ENCODE measurements around the gene C8A. TPM values are rescaled to one million over a fixed set of nuclear protein-coding genes. Genes with fewer than 3 reads are reported as not detected.

Gene C8A
- total RNA-seq, 1 experiment from 2014 or later = 0.13 TPM

- TF ChIP-seq E2F5 (CRISPR knock-in tag; IDR thresholded peaks at IDR 0.05) (no peak), ETV6 (CRISPR knock-in tag; IDR thresholded peaks at IDR 0.05) (no peak), ZNF219 (CRISPR knock-in tag; IDR thresholded peaks at IDR 0.05; ENCODE audit: borderline replicate concordance) (no peak), FOXJ3 (CRISPR knock-in tag; IDR thresholded peaks at IDR 0.05; ENCODE audit: borderline replicate concordance) (no peak), SMAD3 (CRISPR knock-in tag; IDR thresholded peaks at IDR 0.05; ENCODE audit: borderline replicate concordance) (no peak), NR3C1 (CRISPR knock-in tag; conservative IDR thresholded peaks at IDR 0.05; ENCODE audit: low read depth) (no peak), TP53 (CRISPR knock-in tag; IDR thresholded peaks at IDR 0.05) (no peak), MAX (CRISPR knock-in tag; IDR thresholded peaks at IDR 0.05) (no peak)
- TF ChIP-seq, protein P1, sequence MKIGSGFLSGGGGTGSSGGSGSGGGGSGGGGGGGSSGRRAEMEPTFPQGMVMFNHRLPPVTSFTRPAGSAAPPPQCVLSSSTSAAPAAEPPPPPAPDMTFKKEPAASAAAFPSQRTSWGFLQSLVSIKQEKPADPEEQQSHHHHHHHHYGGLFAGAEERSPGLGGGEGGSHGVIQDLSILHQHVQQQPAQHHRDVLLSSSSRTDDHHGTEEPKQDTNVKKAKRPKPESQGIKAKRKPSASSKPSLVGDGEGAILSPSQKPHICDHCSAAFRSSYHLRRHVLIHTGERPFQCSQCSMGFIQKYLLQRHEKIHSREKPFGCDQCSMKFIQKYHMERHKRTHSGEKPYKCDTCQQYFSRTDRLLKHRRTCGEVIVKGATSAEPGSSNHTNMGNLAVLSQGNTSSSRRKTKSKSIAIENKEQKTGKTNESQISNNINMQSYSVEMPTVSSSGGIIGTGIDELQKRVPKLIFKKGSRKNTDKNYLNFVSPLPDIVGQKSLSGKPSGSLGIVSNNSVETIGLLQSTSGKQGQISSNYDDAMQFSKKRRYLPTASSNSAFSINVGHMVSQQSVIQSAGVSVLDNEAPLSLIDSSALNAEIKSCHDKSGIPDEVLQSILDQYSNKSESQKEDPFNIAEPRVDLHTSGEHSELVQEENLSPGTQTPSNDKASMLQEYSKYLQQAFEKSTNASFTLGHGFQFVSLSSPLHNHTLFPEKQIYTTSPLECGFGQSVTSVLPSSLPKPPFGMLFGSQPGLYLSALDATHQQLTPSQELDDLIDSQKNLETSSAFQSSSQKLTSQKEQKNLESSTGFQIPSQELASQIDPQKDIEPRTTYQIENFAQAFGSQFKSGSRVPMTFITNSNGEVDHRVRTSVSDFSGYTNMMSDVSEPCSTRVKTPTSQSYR (CRISPR knock-in tag; IDR thresholded peaks at IDR 0.05) = no peak
- TF ChIP-seq, protein P2, sequence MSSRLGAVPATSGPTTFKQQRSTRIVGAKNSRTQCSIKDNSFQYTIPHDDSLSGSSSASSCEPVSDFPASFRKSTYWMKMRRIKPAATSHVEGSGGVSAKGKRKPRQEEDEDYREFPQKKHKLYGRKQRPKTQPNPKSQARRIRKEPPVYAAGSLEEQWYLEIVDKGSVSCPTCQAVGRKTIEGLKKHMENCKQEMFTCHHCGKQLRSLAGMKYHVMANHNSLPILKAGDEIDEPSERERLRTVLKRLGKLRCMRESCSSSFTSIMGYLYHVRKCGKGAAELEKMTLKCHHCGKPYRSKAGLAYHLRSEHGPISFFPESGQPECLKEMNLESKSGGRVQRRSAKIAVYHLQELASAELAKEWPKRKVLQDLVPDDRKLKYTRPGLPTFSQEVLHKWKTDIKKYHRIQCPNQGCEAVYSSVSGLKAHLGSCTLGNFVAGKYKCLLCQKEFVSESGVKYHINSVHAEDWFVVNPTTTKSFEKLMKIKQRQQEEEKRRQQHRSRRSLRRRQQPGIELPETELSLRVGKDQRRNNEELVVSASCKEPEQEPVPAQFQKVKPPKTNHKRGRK (CRISPR knock-in tag; IDR thresholded peaks at IDR 0.05; ENCODE audit: borderline replicate concordance) = no peak
Observed at GRCh38 chr1:56806804-56807203, 47.8 kb upstream of the C8A start (continued).

DNA sequence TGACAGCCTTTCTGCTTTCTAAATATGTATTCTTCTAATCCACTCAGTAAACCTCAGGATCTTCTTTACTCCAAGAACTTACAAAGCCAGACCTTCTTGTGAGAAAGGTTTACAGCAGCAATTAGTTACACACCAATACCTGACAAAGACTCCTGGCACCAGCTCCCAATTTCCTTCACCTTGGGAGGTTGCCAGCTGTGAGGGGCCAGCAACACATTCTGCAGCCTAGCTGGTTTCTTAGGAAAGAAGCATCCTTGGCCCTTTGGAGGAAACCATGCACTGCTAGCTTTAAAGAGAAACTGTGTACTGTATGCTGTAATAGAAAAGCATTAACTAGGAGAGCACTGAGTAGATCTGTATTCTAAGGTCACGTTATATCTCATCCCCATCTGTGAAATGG is 46.2 kb upstream of the C8A start:
- Mint-ChIP-seq H3K9me3 (peaks cover 5% of the 10 kb centered on the region), H3K27ac (no peak overlapping the region), H3K4me3 (no peak overlapping the region), H3K27me3 (ENCODE audit: low read depth) (no peaks in the 10 kb centered on the region), H3K36me3 (peaks cover 3% of the 10 kb centered on the region; the same call in 1 of the 2 replicates), H3K4me1 (peaks cover 2% of the 10 kb centered on the region; the same call in 1 of the 2 replicates)
- CTCF ChIA-PET = interaction anchor here (2.3 kb wide), 1 partner anchor 13 kb away, joined by 11 read pairs; no protein-coding TSS in a partner anchor
- ATAC-seq (no peak), DNase-seq (ENCODE audit: low spot score) (no peak)
- POLR2A ChIA-PET = no interaction called here
- no peak for TF ChIP-seq TEAD4 (CRISPR knock-in tag; IDR thresholded peaks at IDR 0.05)
- TF ChIP-seq, protein P3, sequence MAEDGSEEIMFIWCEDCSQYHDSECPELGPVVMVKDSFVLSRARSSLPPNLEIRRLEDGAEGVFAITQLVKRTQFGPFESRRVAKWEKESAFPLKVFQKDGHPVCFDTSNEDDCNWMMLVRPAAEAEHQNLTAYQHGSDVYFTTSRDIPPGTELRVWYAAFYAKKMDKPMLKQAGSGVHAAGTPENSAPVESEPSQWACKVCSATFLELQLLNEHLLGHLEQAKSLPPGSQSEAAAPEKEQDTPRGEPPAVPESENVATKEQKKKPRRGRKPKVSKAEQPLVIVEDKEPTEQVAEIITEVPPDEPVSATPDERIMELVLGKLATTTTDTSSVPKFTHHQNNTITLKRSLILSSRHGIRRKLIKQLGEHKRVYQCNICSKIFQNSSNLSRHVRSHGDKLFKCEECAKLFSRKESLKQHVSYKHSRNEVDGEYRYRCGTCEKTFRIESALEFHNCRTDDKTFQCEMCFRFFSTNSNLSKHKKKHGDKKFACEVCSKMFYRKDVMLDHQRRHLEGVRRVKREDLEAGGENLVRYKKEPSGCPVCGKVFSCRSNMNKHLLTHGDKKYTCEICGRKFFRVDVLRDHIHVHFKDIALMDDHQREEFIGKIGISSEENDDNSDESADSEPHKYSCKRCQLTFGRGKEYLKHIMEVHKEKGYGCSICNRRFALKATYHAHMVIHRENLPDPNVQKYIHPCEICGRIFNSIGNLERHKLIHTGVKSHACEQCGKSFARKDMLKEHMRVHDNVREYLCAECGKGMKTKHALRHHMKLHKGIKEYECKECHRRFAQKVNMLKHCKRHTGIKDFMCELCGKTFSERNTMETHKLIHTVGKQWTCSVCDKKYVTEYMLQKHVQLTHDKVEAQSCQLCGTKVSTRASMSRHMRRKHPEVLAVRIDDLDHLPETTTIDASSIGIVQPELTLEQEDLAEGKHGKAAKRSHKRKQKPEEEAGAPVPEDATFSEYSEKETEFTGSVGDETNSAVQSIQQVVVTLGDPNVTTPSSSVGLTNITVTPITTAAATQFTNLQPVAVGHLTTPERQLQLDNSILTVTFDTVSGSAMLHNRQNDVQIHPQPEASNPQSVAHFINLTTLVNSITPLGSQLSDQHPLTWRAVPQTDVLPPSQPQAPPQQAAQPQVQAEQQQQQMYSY (CRISPR knock-in tag; IDR thresholded peaks at IDR 0.05) = no peak
- no peak for TF ChIP-seq ZNF138 (CRISPR knock-in tag; conservative IDR thresholded peaks at IDR 0.05)
- TF ChIP-seq, protein P4, sequence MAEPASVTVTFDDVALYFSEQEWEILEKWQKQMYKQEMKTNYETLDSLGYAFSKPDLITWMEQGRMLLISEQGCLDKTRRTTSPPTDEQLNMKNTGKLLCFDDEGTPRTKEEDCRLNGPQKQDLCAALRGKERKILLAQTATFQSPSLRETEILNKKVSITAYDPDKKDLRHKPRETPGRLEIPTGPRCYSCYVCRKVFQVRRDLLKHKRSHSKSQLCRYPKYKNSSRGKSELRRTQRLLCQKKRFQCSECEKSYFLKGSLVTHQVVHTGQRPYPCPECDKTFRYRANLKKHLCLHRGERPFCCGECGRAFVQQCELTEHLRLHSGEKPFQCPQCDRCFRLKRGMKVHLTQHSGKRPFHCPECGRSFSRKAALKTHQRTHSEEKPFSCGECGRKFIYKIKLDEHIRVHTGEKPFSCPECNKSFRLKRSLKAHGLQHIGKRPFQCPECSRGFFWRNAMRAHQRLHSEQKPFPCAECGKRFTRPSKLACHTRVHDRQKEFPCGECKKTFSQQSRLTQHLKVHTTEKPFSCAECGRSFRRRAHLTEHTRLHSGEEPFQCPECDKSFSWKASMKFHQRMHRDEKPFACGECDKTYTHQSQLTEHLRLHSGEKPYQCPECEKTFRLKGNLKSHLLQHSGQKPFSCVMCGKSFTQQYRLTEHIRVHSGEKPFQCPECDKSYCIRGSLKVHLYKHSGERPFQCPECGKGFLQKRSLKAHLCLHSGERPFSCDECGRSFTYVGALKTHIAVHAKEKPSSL (CRISPR knock-in tag; conservative IDR thresholded peaks at IDR 0.05) = no peak
- no peak for TF ChIP-seq RORB (CRISPR knock-in tag; IDR thresholded peaks at IDR 0.05)
- no peak for TF ChIP-seq NFE2L1 (CRISPR knock-in tag; IDR thresholded peaks at IDR 0.05)
- TF ChIP-seq HMGA2 (CRISPR knock-in tag; IDR thresholded peaks at IDR 0.05) = no peak
- TF ChIP-seq, protein P2 (CRISPR knock-in tag; IDR thresholded peaks at IDR 0.05; ENCODE audit: borderline replicate concordance) = no peak
- no peak for TF ChIP-seq AR (CRISPR knock-in tag; IDR thresholded peaks at IDR 0.05)
